Activated CD8-positive, alpha-beta memory T cell treated with anti-CD3 and anti-CD28 coated beads for 36 hours (primary cell): ENCODE measurements around the gene CNPY3. TPM values are rescaled to one million over a fixed set of nuclear protein-coding genes. Genes with fewer than 3 reads are reported as not detected.

Experiments used
- CTCF ChIA-PET: fragments of 350-600 bp; sonication (Branson Sonifier 250); formaldehyde crosslinking; loops from one replicate; lab custom pipeline; 2021; ENCODE audit warnings: antibody characterized with exemption; lab: Charles Lee
- POLR2A ChIA-PET: fragments of 350-600 bp; sonication (Branson Sonifier 250); formaldehyde crosslinking; loops from one replicate; lab custom pipeline; 2021; ENCODE audit warnings: antibody characterized with exemption; lab: Charles Lee
- total RNA-seq, 2 experiments: library from RNA; stranded (reverse); gene quantifications; one replicate each; pipeline ENCODE4 v1.2.3, GENCODE V29; 2021

The CNPY3 gene
- total RNA-seq, 2 experiments from 2014 or later, result 48.8 to 50.2 TPM

DNA sequence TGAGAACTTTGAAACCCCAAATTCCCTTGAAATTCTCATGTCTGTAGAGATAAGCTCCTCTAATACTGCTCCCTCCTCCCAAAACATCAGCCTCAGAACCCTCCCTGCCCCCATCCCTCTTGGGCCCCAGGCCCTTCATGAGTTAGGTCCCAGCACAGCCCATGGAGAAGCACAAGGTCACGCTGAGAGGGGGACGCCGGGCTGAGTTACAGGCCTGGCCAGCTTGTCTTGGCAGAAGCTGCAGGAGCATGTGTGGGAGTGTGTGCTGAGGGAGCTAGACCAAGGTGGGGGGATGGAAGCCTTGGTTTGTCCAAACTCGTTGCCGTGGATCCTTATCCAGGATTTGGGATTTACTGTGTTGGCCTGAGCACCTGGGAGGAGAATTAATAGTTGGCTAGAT is 21.9 kb upstream of the CNPY3 start:
- ChIA-PET POLR2A (no interaction called here), CTCF (interaction anchor here (1.5 kb wide), 1 partner anchor 15 kb away, joined by 4 read pairs; no protein-coding TSS in a partner anchor)

DNA sequence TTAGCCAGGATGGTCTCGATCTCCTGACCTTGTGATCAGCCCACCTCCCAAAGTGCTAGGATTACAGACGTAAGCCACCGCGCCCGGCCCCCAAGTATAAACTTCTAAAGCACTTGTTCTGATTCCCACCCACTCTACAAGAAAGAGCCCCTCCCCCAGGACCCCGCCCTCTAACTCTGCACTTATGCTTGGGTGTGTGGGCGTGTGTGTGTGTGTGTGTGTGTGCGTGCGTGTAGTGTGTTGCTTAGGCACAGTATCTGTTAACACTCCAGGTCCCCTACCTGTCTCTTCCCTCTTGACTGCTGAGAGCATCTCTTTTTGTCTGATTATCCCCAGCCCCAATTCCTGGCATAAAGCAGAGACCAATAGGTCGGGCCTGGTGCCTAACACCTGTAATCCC is 19.4 kb upstream of the CNPY3 start:
- ChIA-PET CTCF (interaction anchor here (0.7 to 1.8 kb wide), 2 partner anchors 234 to 617 kb away, joined by 6 to 7 read pairs; no protein-coding TSS in a partner anchor), POLR2A (no interaction called here)

GRCh38 chr6:42911171-42912021 is 17.9 kb upstream of the CNPY3 start:
- POLR2A ChIA-PET, result no interaction called here
- CTCF ChIA-PET, result interaction anchor here (0.7 to 0.9 kb wide), 3 partner anchors 40 to 470 kb away, joined by 3 to 4 read pairs (median 3); no protein-coding TSS in a partner anchor

DNA sequence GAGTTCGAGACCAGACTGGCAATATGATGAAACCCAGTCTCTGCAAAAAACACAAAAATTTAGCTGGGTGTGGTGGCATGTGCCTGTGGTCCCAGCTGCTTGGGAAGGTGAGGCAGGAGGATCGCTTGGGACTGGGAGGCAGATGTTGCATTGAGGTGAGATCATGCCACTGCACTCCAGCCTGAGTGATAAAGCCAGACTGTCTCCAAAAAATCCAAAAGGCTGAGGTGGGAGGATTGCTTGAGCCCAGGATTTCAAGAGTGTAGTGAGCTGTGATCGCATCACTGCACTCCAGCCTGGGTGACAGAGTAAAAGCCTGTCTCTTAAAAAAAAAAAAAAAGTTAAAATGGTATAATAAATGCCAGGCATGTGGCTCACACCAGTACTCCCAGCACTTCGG is 14.7 kb upstream of the CNPY3 start:
- POLR2A ChIA-PET, result interaction anchor here (0.7 kb wide), 1 partner anchor 31 kb away, joined by 3 read pairs; no protein-coding TSS in a partner anchor
- CTCF ChIA-PET, result interaction anchor here (1.0 to 1.4 kb wide), 2 partner anchors 9 to 70 kb away, joined by 3 read pairs; partner anchors contain the start of gene PPP2R5D

GRCh38 chr6:42915732-42916131 is 13.5 kb upstream of the CNPY3 start, which contains the start of gene PTCRA:
Gene PTCRA (plus strand): TSS chr6:42916053. CDS start chr6:42916070, 17 bp downstream.
- CTCF ChIA-PET, result interaction anchor here (0.5 to 0.8 kb wide), 2 partner anchors 14 to 225 kb away, joined by 3 read pairs; no protein-coding TSS in a partner anchor
- POLR2A ChIA-PET, result interaction anchor here (0.6 kb wide), 1 partner anchor 228 kb away, joined by 3 read pairs; no protein-coding TSS in a partner anchor

GRCh38 chr6:42916288-42916687 is 13.0 kb upstream of the CNPY3 start:
- CTCF ChIA-PET, result interaction anchor here (0.5 to 1.0 kb wide), 3 partner anchors 15 to 227 kb away, joined by 3 read pairs; no protein-coding TSS in a partner anchor
- POLR2A ChIA-PET, result interaction anchor here (0.6 kb wide), 1 partner anchor 229 kb away, joined by 3 read pairs; no protein-coding TSS in a partner anchor

GRCh38 chr6:42921801-42922200 is 7.5 kb upstream of the CNPY3 start:
- CTCF ChIA-PET, result no interaction called here
- POLR2A ChIA-PET, result no interaction called here

GRCh38 chr6:42923666-42924065 is 5.6 kb upstream of the CNPY3 start:
- POLR2A ChIA-PET, result no interaction called here

DNA sequence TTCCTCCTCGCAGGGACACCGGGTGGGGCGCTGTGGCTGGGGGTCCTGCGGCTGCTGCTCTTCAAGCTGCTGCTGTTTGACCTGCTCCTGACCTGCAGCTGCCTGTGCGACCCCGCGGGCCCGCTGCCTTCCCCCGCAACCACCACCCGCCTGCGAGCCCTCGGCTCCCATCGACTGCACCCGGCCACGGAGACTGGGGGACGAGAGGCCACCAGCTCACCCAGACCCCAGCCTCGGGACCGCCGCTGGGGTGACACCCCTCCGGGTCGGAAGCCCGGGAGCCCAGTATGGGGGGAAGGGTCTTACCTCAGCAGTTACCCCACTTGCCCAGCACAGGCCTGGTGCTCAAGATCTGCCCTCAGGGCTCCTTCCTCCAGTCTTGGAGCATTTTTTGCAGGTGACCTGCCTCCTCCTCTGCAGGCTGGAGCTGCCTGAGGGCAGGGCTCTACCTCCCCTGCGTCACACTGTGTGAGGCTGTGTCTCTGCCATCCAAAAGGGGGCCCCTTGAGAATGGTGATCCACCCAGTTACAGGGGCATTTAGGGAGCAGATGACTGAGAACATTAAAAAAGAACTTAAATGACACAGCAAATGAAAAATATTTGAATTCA is 3.9 kb upstream of the CNPY3 start:
- CTCF ChIA-PET, result no interaction called here
- POLR2A ChIA-PET, result no interaction called here

More at GRCh38 chr6:42923666-42924065, 5.6 kb upstream of the CNPY3 start:
- CTCF ChIA-PET, result no interaction called here

GRCh38 chr6:42929821-42930360 is 611 bp downstream of the CNPY3 start:
- POLR2A ChIA-PET, result interaction anchor here (0.5 to 1.8 kb wide), 16 partner anchors 11 to 387 kb away, joined by 3 to 14 read pairs (median 4); partner anchors contain the start of genes CUL7, KLHDC3, MEA1 and PEX6
- CTCF ChIA-PET, result interaction anchor here (0.7 to 2.4 kb wide), 3 partner anchors 29 to 214 kb away, joined by 3 to 6 read pairs (median 5); no protein-coding TSS in a partner anchor

DNA sequence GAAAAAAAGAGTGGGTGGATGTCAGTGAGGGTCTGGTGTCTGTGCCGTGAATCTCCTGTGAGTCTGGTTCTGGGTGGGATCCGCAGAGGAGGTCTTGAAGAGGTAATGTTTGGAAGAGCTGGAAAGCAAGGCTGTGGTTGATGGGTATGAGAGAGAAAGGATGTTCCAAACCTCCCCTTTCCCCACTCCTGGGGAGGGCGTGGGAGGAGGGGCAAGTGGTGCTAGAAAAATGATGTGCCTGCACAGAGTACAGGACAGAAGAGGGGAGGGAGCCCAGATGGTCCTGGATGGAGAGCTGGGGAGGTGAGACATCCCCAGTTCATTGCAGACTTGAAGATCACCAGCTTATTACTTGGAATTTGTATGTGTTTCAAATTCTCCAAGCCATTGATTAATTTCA is 3.1 kb downstream of the CNPY3 start:
- CTCF ChIA-PET, result no interaction called here
- POLR2A ChIA-PET, result interaction anchor here (0.5 kb wide), 1 partner anchor 250 kb away, joined by 3 read pairs; the partner anchor contains the start of gene CUL9

GRCh38 chr6:42933205-42933604 is 3.9 kb downstream of the CNPY3 start:
- CTCF ChIA-PET, result no interaction called here
- POLR2A ChIA-PET, result no interaction called here

GRCh38 chr6:42935322-42935721 is 6.0 kb downstream of the CNPY3 start:
- POLR2A ChIA-PET, result interaction anchor here (1.3 kb wide), 1 partner anchor 10 kb away, joined by 3 read pairs; no protein-coding TSS in a partner anchor
- CTCF ChIA-PET, result no interaction called here

GRCh38 chr6:42936398-42936797 is 7.1 kb downstream of the CNPY3 start:
- CTCF ChIA-PET, result no interaction called here
- POLR2A ChIA-PET, result no interaction called here

DNA sequence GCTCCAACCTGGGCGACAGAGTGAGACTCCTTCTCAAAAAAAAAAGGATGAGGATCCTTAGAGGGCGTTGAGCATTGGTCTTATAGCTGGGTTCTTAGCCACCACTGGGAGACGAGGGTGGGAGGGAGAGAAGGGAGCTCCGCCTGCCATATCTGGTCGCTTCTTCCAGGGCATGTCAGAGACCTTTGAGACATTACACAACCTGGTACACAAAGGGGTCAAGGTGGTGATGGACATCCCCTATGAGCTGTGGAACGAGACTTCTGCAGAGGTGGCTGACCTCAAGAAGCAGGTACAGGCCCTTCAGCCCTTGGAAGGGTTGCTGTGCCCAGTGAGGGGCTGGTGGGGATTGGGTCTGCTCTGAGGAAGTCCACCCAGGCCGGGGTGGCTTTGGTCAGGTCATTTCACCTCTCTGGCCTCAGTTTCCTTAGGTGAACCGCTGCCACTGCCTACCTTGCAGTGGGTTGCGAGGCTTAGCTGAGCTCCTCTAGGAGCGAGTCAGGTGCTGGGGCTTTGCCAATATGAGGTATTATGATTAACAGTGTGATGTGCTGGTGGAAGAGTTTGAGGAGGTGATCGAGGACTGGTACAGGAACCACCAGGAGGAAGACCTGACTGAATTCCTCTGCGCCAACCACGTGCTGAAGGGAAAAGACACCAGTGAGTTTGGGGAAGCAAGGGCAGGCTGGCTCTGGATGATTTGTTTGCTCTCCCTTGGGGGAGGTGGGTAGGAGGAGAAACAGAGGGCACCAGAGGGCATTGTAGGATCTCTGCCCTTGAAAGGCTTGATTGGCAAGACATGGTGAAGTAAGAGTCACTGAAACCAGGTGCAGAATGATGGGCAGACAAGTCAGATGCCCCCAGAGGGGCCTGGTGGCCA is 8.5 kb downstream of the CNPY3 start:
- ChIA-PET CTCF (no interaction called here), POLR2A (interaction anchor here (0.5 to 1.3 kb wide), 3 partner anchors 14 to 150 kb away, joined by 3 to 4 read pairs (median 4); partner anchors contain the start of gene PPP2R5D)

- ChIA-PET POLR2A (no interaction called here), CTCF (no interaction called here)
These were observed 9.1 kb downstream of the CNPY3 start for GRCh38 chr6:42938428-42938796.

- ChIA-PET CTCF (no interaction called here), POLR2A (no interaction called here)
These were observed 9.9 kb downstream of the CNPY3 start for GRCh38 chr6:42938987-42939809.
